ENCODE measurements around the gene CMKLR1.

The CMKLR1 gene

DNA sequence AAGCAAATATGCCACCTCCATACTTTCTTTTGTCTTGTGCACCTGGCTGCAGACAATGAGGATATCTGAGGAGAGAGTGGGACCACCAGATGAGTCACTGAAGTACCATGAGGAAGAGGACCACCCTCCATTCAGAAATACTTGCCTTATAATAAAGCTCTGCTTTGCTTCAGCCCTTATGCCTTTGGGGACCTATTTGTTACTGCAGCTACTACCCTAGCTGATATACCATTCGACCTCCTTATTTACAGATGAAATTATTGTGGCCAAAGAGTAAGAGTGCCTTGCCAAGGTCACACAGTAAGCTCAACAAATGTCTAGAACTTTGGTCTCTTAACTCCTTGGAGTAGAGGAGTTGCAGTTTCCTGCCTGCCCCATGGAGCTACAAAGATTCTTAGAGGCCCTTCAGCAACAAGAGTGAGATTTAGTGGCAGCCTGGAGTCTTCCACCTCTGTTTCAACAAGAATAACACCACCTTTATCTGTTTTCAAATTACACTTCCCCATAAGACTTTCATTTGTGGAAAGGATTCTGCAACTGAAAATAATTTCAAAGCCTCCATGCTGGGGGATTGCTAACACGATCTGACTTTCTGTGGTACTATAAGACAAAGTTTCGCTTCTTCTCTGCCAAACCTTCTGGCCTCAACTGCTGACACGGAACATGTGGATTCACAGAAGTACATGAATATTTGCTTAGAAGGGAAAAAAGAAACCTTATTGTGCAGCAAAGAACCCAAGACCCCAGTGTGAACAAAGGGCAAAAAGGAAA lies 3.6 kb downstream of the CMKLR1 start:
- TF ChIP-seq CTCF (IDR thresholded peaks at IDR 0.05; ENCODE audit: low read depth, low read length), result no peak
- H3K4me3 ChIP-seq (ENCODE audit: low read depth, low read length), result no peak overlapping the region

GRCh38 chr12:108333898-108334699 lies 5.0 kb downstream of the CMKLR1 start:
- no peak overlapping the region for H3K4me3 ChIP-seq (ENCODE audit: low read depth, low read length)
- TF ChIP-seq CTCF (IDR thresholded peaks at IDR 0.05; ENCODE audit: low read depth, low read length), result no peak

GRCh38 chr12:108332791-108333382 lies 6.2 kb downstream of the CMKLR1 start:
- TF ChIP-seq CTCF (IDR thresholded peaks at IDR 0.05; ENCODE audit: low read depth, low read length), result no peak
- H3K4me3 ChIP-seq (ENCODE audit: low read depth, low read length), result no peak overlapping the region

DNA sequence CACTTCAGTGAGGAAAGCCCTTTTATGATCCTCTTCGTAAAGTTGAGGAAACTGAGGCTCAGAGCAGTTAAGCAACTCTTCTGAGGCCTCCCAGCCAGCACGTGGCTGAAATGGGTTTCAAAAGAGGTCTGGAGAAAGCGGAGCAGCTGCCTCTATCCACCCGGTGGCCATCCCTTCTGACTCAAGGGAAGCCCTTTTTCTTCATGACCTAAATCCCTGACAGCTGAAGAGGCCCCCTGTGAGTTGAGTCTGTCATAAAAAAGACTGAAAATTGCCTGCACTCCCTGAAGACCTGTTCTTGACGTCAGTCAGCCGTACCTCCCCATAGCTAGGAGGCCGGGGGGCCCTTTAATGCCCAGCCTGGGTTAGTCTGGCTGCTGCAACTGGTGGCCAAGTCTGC lies 10.7 kb downstream of the CMKLR1 start:
- H3K4me3 ChIP-seq (ENCODE audit: low read depth, low read length), result no peak overlapping the region
- TF ChIP-seq CTCF (IDR thresholded peaks at IDR 0.05; ENCODE audit: low read depth, low read length), result no peak

DNA sequence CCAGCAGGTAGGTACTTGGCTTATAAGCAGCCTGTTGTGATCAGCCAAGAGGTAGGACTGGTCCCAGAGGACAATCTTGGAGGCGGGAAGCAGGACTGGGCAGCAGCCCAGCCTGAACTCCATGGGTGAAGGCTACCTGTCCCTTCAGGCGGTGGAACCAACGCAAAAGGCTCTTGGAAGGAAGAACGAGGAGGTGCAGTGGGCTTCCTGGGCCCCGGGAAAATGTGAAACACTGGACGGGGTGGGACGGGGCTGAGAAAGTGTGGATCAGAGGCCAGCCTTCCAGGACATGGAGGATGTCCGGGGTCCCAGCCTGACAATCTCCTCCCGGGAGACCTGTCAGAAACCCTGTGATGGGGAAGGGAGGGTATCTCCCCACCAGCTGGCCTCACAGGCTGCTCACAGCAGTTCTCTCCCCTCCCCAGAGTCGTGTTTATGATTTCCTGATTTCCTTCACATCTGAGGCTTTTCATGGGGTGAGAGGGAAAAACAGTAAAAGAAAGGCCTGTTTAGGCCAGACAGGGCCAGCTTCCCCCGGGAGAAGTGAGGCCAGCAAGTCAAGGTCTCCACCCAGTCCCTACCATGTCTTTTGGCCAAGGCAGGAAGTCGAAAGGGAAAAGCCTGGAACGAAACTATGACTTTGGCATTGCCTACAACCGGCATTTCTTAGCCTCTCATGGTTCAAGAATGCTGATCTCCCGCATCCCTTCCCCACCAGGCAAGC lies 11.3 kb downstream of the CMKLR1 start:
- H3K4me3 ChIP-seq (ENCODE audit: low read depth, low read length), result no peak overlapping the region
- TF ChIP-seq CTCF (IDR thresholded peaks at IDR 0.05; ENCODE audit: low read depth, low read length), result no peak

GRCh38 chr12:108326254-108326750 lies 12.8 kb downstream of the CMKLR1 start:
- TF ChIP-seq CTCF (IDR thresholded peaks at IDR 0.05; ENCODE audit: low read depth, low read length), result no peak
- no peak overlapping the region for H3K4me3 ChIP-seq (ENCODE audit: low read depth, low read length)
